HEK293 (cell line): ENCODE measurements around the gene IL16.

Experiments used
- EGR2 ChIP-seq: fragments of 450-650 bp; formaldehyde crosslinking; IDR thresholded peaks from 2 replicates; pipeline ENCODE4 v1.5.1; 2016; ENCODE audit warnings: low read depth, missing biosample characterization, missing genetic modification characterization
- PRDM1 ChIP-seq: fragments of 450-650 bp; formaldehyde crosslinking; IDR thresholded peaks from 2 replicates; pipeline ENCODE4; 2016; ENCODE audit warnings: missing biosample characterization, missing genetic modification characterization
- SALL2 ChIP-seq: fragments of 450-650 bp; formaldehyde crosslinking; IDR thresholded peaks from 2 replicates; pipeline ENCODE4 v1.5.0; 2017; ENCODE audit warnings: missing biosample characterization, mild to moderate bottlenecking, missing genetic modification characterization, borderline replicate concordance
- TSHZ1 ChIP-seq: fragments of 450-650 bp; formaldehyde crosslinking; IDR thresholded peaks from 2 replicates; pipeline ENCODE4 v1.5.1; 2016; ENCODE audit warnings: missing biosample characterization, missing genetic modification characterization, borderline replicate concordance
- YY2 ChIP-seq: fragments of 450-650 bp; formaldehyde crosslinking; IDR thresholded peaks from 2 replicates; pipeline ENCODE4 v1.5.1; 2016; ENCODE audit warnings: missing biosample characterization, missing genetic modification characterization
- ZFP41 ChIP-seq: fragments of 450-650 bp; formaldehyde crosslinking; IDR thresholded peaks from 2 replicates; pipeline ENCODE4 v1.5.1; 2016; ENCODE audit warnings: missing biosample characterization, missing genetic modification characterization, borderline replicate concordance
- ZNF138 ChIP-seq: fragments of 450-650 bp; formaldehyde crosslinking; IDR thresholded peaks from 2 replicates; pipeline ENCODE4 v1.5.1; 2016; ENCODE audit warnings: missing biosample characterization, missing genetic modification characterization, borderline replicate concordance
- ZNF211 ChIP-seq: fragments of 450-650 bp; formaldehyde crosslinking; IDR thresholded peaks from 2 replicates; pipeline ENCODE4 v1.5.1; 2016; ENCODE audit warnings: low read depth, missing biosample characterization, missing genetic modification characterization
- ZNF223 ChIP-seq: fragments of 450-650 bp; formaldehyde crosslinking; IDR thresholded peaks from 2 replicates; pipeline ENCODE4 v1.5.1; 2016; ENCODE audit warnings: missing biosample characterization, missing genetic modification characterization
- ZNF274 ChIP-seq, 2 experiments: fragments of 200-500 bp in 1 of 2; fragments of 450-650 bp in 1 of 2; sonication (Bioruptor generic) in 1 of 2; formaldehyde crosslinking in 1 of 2; IDR thresholded peaks; 2 replicates each; pipeline versions ENCODE4 v1.5.1 to v1.6.1; 2014 to 2016; ENCODE audit warnings: borderline replicate concordance in 1 of 2, inconsistent platforms in 1 of 2, low read length in 1 of 2, missing biosample characterization in 1 of 2, missing genetic modification characterization in 1 of 2
- ZNF311 ChIP-seq: fragments of 450-650 bp; formaldehyde crosslinking; IDR thresholded peaks from 2 replicates; pipeline ENCODE4 v1.5.1; 2017; ENCODE audit warnings: missing biosample characterization, missing genetic modification characterization, borderline replicate concordance
- ZNF416 ChIP-seq: fragments of 450-650 bp; formaldehyde crosslinking; IDR thresholded peaks from 2 replicates; pipeline ENCODE4 v1.5.1; 2016; ENCODE audit warnings: missing biosample characterization, missing genetic modification characterization
- ZNF530 ChIP-seq: fragments of 450-650 bp; formaldehyde crosslinking; IDR thresholded peaks from 2 replicates; pipeline ENCODE4 v1.5.1; 2016; ENCODE audit warnings: low read depth, missing biosample characterization, missing genetic modification characterization
- ZNF548 ChIP-seq: fragments of 450-650 bp; formaldehyde crosslinking; IDR thresholded peaks from 2 replicates; pipeline ENCODE4 v1.5.1; 2016; ENCODE audit warnings: missing biosample characterization, missing genetic modification characterization
- ZNF555 ChIP-seq: fragments of 450-650 bp; formaldehyde crosslinking; conservative IDR thresholded peaks from 2 replicates; pipeline ENCODE4 v1.5.1; 2017; ENCODE audit warnings: missing biosample characterization, mild to moderate bottlenecking, missing genetic modification characterization, inconsistent platforms
- ZNF585B ChIP-seq: fragments of 450-650 bp; formaldehyde crosslinking; IDR thresholded peaks from 2 replicates; pipeline ENCODE4 v1.5.1; 2016; ENCODE audit warnings: missing biosample characterization, missing genetic modification characterization
- ZNF645 ChIP-seq: fragments of 450-650 bp; formaldehyde crosslinking; IDR thresholded peaks from 2 replicates; pipeline ENCODE4; 2016; ENCODE audit warnings: missing biosample characterization, missing genetic modification characterization
- ZNF660 ChIP-seq: fragments of 450-650 bp; IDR thresholded peaks from 2 replicates; pipeline ENCODE4 v1.5.1; 2018; ENCODE audit warnings: missing biosample characterization, mild to moderate bottlenecking, missing genetic modification characterization
- ZNF791 ChIP-seq: fragments of 450-650 bp; formaldehyde crosslinking; IDR thresholded peaks from 2 replicates; pipeline ENCODE4 v1.5.1; 2016; ENCODE audit warnings: missing biosample characterization, missing genetic modification characterization
- ZSCAN30 ChIP-seq: fragments of 450-650 bp; IDR thresholded peaks from 2 replicates; pipeline ENCODE4 v1.5.1; 2018; ENCODE audit warnings: missing biosample characterization, mild to moderate bottlenecking, missing genetic modification characterization, moderate library complexity
- TF ChIP-seq, protein P1 (sequence below): fragments of 450-650 bp; formaldehyde crosslinking; IDR thresholded peaks from 2 replicates; pipeline ENCODE4 v1.5.1; 2016; ENCODE audit warnings: missing biosample characterization, missing genetic modification characterization, borderline replicate concordance
- TF ChIP-seq, protein P2 (sequence below): fragments of 450-650 bp; formaldehyde crosslinking; IDR thresholded peaks from 2 replicates; pipeline ENCODE4 v1.5.1; 2016; ENCODE audit warnings: missing biosample characterization, missing genetic modification characterization
- TF ChIP-seq, protein P3 (sequence below): fragments of 450-650 bp; IDR thresholded peaks from 2 replicates; pipeline ENCODE4 v1.5.1; 2018; ENCODE audit warnings: missing biosample characterization, missing genetic modification characterization

Gene IL16

DNA sequence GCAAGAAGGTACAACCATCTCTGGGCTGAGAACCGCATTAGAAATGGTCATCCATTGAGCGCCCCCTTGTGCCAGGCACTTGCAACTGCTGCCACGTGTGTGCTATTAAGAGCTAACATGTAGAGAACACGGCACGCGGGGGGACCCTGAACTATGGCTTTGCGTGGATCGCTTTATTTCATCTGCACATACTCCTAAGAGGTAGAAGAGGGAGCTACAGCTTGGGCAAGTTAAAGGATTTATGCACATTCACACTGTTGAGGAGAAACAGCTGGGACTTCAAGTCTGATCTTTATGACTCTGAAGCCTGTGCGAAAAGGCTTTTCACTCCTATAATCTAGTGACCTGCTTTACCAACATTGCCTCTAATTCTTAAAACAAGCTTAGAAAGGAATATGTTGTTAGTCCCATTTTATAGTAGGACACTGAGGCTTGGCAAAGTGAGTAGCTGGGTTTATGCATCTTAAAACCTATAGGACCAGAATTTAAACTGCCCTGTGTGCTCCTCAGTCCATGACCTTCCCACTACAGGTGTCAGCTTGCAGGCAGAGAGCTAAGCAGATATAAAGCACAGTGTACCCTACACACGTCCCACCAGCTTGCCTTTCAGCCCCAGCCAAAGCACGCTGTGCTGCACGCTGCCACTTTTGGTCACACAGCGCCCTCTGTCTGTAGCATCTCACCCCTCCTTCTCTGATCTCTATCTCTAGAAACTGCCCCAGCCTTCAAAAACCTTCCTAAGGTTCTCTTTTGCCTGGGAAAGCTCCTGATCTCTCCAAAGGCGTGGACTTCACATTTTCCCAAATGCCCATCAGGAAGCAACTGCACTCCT lies 69.5 kb downstream of the IL16 start (continued):
- TF ChIP-seq TSHZ1, result no peak
- no peak for TF ChIP-seq SALL2
- no peak for TF ChIP-seq ZNF585B
- TF ChIP-seq, protein P1, sequence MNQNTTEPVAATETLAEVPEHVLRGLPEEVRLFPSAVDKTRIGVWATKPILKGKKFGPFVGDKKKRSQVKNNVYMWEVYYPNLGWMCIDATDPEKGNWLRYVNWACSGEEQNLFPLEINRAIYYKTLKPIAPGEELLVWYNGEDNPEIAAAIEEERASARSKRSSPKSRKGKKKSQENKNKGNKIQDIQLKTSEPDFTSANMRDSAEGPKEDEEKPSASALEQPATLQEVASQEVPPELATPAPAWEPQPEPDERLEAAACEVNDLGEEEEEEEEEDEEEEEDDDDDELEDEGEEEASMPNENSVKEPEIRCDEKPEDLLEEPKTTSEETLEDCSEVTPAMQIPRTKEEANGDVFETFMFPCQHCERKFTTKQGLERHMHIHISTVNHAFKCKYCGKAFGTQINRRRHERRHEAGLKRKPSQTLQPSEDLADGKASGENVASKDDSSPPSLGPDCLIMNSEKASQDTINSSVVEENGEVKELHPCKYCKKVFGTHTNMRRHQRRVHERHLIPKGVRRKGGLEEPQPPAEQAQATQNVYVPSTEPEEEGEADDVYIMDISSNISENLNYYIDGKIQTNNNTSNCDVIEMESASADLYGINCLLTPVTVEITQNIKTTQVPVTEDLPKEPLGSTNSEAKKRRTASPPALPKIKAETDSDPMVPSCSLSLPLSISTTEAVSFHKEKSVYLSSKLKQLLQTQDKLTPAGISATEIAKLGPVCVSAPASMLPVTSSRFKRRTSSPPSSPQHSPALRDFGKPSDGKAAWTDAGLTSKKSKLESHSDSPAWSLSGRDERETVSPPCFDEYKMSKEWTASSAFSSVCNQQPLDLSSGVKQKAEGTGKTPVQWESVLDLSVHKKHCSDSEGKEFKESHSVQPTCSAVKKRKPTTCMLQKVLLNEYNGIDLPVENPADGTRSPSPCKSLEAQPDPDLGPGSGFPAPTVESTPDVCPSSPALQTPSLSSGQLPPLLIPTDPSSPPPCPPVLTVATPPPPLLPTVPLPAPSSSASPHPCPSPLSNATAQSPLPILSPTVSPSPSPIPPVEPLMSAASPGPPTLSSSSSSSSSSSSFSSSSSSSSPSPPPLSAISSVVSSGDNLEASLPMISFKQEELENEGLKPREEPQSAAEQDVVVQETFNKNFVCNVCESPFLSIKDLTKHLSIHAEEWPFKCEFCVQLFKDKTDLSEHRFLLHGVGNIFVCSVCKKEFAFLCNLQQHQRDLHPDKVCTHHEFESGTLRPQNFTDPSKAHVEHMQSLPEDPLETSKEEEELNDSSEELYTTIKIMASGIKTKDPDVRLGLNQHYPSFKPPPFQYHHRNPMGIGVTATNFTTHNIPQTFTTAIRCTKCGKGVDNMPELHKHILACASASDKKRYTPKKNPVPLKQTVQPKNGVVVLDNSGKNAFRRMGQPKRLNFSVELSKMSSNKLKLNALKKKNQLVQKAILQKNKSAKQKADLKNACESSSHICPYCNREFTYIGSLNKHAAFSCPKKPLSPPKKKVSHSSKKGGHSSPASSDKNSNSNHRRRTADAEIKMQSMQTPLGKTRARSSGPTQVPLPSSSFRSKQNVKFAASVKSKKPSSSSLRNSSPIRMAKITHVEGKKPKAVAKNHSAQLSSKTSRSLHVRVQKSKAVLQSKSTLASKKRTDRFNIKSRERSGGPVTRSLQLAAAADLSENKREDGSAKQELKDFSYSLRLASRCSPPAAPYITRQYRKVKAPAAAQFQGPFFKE (tag by site-specific recombination), result no peak
- TF ChIP-seq ZNF138 (tag by site-specific recombination), result no peak
- no peak for TF ChIP-seq EGR2 (tag by site-specific recombination)
- TF ChIP-seq ZNF416 (tag by site-specific recombination), result no peak
- TF ChIP-seq ZNF223 (tag by site-specific recombination), result no peak
- TF ChIP-seq ZNF548 (tag by site-specific recombination), result no peak
- peak; percentile 20; the same call in 1 of the 2 replicates for TF ChIP-seq ZNF660 (tag by site-specific recombination)
- no peak for TF ChIP-seq ZNF274 (IDR thresholded peaks at IDR 0.05; ENCODE audit: low read length)
- TF ChIP-seq ZNF274 (tag by site-specific recombination; IDR thresholded peaks at IDR 0.05; ENCODE audit: borderline replicate concordance), result no peak
- no peak for TF ChIP-seq ZNF530 (tag by site-specific recombination)
- TF ChIP-seq ZNF645 (tag by site-specific recombination), result no peak
- no peak for TF ChIP-seq ZNF211
- no peak for TF ChIP-seq ZNF791
- TF ChIP-seq ZNF555 (tag by site-specific recombination), result no peak
- no peak for TF ChIP-seq ZFP41 (tag by site-specific recombination)
- no peak for TF ChIP-seq ZNF311 (tag by site-specific recombination)
- TF ChIP-seq ZSCAN30 (tag by site-specific recombination), result 0 out of 2 replicates have a peak, but pooled peaks have one; percentile 26
- TF ChIP-seq, protein P2, sequence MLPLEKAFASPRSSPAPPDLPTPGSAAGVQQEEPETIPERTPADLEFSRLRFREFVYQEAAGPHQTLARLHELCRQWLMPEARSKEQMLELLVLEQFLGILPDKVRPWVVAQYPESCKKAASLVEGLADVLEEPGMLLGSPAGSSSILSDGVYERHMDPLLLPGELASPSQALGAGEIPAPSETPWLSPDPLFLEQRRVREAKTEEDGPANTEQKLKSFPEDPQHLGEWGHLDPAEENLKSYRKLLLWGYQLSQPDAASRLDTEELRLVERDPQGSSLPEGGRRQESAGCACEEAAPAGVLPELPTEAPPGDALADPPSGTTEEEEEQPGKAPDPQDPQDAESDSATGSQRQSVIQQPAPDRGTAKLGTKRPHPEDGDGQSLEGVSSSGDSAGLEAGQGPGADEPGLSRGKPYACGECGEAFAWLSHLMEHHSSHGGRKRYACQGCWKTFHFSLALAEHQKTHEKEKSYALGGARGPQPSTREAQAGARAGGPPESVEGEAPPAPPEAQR (tag by site-specific recombination), result no peak
- no peak for TF ChIP-seq PRDM1
- TF ChIP-seq, protein P3, sequence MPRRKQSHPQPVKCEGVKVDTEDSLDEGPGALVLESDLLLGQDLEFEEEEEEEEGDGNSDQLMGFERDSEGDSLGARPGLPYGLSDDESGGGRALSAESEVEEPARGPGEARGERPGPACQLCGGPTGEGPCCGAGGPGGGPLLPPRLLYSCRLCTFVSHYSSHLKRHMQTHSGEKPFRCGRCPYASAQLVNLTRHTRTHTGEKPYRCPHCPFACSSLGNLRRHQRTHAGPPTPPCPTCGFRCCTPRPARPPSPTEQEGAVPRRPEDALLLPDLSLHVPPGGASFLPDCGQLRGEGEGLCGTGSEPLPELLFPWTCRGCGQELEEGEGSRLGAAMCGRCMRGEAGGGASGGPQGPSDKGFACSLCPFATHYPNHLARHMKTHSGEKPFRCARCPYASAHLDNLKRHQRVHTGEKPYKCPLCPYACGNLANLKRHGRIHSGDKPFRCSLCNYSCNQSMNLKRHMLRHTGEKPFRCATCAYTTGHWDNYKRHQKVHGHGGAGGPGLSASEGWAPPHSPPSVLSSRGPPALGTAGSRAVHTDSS (tag by site-specific recombination), result no peak
- no peak for TF ChIP-seq YY2 (tag by site-specific recombination)
